Lower lobe of right lung (tissue), 2 donors: ENCODE data around the gene UBL5. TPM values are rescaled to one million over a fixed set of nuclear protein-coding genes. Genes with fewer than 3 reads are reported as not detected.
"Not testable (repeated sequence)": the region's sequence is repeated elsewhere in the genome, so short reads cannot be mapped to it uniquely, and the experiment has no call there.

ENCODE experiments used
- ATAC-seq, 2 donors: fragments of 200-7000 bp; cut with Tn5 transposase; one replicate each; pipeline ENCODE4 v1.9.1; 2020 to 2022; ENCODE audit warnings: mild to moderate bottlenecking in 2 of 2, moderate library complexity in 2 of 2
- DNase-seq: peaks from one replicate; pipeline ENCODE4 v3.0.0-alpha.2; 2020
- H3K27ac ChIP-seq: fragments of 200-600 bp; one replicate; pipeline ENCODE4 v1.8.0; 2022
- H3K27me3 ChIP-seq: fragments of 200-600 bp; one replicate; pipeline ENCODE4 v1.8.0; 2022; ENCODE audit warnings: low read depth
- H3K36me3 ChIP-seq: fragments of 200-600 bp; one replicate; pipeline ENCODE4 v1.8.0; 2022; ENCODE audit warnings: mild to moderate bottlenecking
- H3K4me1 ChIP-seq: fragments of 200-600 bp; one replicate; pipeline ENCODE4 v1.8.0; 2022
- H3K4me3 ChIP-seq: fragments of 200-600 bp; one replicate; pipeline ENCODE4 v1.8.0; 2022; ENCODE audit warnings: mild to moderate bottlenecking
- H3K9me3 ChIP-seq: fragments of 200-600 bp; one replicate; pipeline ENCODE4 v1.8.0; 2022
- intact Hi-C: fragments of 100-400 bp; cut with DNase I; formaldehyde crosslinking; loops from one replicate; pipeline ENCODE4 v1.11.0; 2022
- total RNA-seq: library from RNA; stranded (reverse); fragmentation: NEBNext Ultra II Directional; extraction: Animal tissue kit (Norgen Biotek cat#: 25700); gene quantifications from one replicate; pipeline ENCODE4 v1.2.1, GENCODE V29; 2021
- TF ChIP-seq, protein P1 (sequence below): fragments of 200-600 bp; IDR thresholded peaks from one replicate; pipeline ENCODE4 v1.8.0; 2022; ENCODE audit warnings: antibody characterized with exemption, mild to moderate bottlenecking
- donor health status: DM: no; HTN: yes; CAD: no; lungs with severe emphysema.

UBL5 gene
- total RNA-seq, 1 donor from 2014 or later = 241 TPM

GRCh38 chr19:9835507-9835949, 7.8 kb downstream of the UBL5 start:
- ATAC-seq = peak; percentile 2 to 39

GRCh38 chr19:9836021-9836420, 8.3 kb downstream of the UBL5 start:
- peak overlapping the region; percentile 98 for H3K4me3 ChIP-seq
- intact Hi-C loops = no loop called here
- no peaks in the 10 kb centered on the region for H3K27me3 ChIP-seq
- H3K4me1 ChIP-seq = peaks cover 16% of the 10 kb centered on the region
- no peaks in the 10 kb centered on the region for H3K9me3 ChIP-seq
- DNase-seq (no peak), ATAC-seq (no peak)
- TF ChIP-seq, protein P1, sequence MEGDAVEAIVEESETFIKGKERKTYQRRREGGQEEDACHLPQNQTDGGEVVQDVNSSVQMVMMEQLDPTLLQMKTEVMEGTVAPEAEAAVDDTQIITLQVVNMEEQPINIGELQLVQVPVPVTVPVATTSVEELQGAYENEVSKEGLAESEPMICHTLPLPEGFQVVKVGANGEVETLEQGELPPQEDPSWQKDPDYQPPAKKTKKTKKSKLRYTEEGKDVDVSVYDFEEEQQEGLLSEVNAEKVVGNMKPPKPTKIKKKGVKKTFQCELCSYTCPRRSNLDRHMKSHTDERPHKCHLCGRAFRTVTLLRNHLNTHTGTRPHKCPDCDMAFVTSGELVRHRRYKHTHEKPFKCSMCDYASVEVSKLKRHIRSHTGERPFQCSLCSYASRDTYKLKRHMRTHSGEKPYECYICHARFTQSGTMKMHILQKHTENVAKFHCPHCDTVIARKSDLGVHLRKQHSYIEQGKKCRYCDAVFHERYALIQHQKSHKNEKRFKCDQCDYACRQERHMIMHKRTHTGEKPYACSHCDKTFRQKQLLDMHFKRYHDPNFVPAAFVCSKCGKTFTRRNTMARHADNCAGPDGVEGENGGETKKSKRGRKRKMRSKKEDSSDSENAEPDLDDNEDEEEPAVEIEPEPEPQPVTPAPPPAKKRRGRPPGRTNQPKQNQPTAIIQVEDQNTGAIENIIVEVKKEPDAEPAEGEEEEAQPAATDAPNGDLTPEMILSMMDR = no peak
- H3K36me3 ChIP-seq = peaks cover 33% of the 10 kb centered on the region
- H3K27ac ChIP-seq = peak overlapping the region; percentile 83

More at GRCh38 chr19:9835507-9835949, 7.8 kb downstream of the UBL5 start:
- intact Hi-C loops = no loop called here
- Histone ChIP-seq H3K4me1 (peaks cover 16% of the 10 kb centered on the region), H3K9me3 (no peaks in the 10 kb centered on the region), H3K27ac (peak overlapping the region; percentile 83), H3K27me3 (no peaks in the 10 kb centered on the region), H3K4me3 (peak overlapping the region; percentile 98), H3K36me3 (peaks cover 32% of the 10 kb centered on the region)
- TF ChIP-seq, protein P1 = no peak
- no peak for DNase-seq

- H3K27me3 ChIP-seq = no peaks in the 10 kb centered on the region
- TF ChIP-seq, protein P1 = no peak
- ATAC-seq (no peak), DNase-seq (no peak)
- peaks cover 16% of the 10 kb centered on the region for H3K4me1 ChIP-seq
- no peaks in the 10 kb centered on the region for H3K9me3 ChIP-seq
- no peak overlapping the region for H3K27ac ChIP-seq
- H3K36me3 ChIP-seq = peaks cover 54% of the 10 kb centered on the region
- intact Hi-C loops = no loop called here
- no peak overlapping the region for H3K4me3 ChIP-seq
Measured at GRCh38 chr19:9838324-9838723, 10.6 kb downstream of the UBL5 start.

DNA sequence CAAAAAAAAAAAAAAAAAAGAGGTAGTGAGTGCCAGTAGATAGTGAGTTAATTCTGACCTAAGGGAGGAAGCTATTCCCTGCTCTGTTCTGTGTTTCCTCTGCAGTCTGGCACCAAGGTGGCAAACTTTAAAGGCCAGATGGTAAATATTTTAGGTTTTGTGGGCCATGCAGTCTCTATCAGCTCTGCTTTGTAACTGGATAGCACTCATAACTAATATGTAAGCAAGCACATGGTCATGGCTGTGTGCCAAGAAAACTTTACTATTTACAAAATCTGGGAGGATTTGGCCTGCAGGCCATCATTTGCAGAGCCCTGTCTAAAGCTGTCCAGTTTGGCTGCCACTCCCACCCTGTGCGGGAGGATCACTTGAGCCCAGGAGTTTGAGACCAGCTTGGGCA, 11.7 kb downstream of the UBL5 start:
- TF ChIP-seq, protein P1 = no peak
- Histone ChIP-seq H3K4me3 (no peak overlapping the region), H3K27ac (no peak overlapping the region), H3K9me3 (no peaks in the 10 kb centered on the region), H3K27me3 (no peaks in the 10 kb centered on the region), H3K36me3 (peaks cover 62% of the 10 kb centered on the region), H3K4me1 (peaks cover 16% of the 10 kb centered on the region)
- DNase-seq = no peak
- intact Hi-C loops = no loop called here
- no peak for ATAC-seq

DNA sequence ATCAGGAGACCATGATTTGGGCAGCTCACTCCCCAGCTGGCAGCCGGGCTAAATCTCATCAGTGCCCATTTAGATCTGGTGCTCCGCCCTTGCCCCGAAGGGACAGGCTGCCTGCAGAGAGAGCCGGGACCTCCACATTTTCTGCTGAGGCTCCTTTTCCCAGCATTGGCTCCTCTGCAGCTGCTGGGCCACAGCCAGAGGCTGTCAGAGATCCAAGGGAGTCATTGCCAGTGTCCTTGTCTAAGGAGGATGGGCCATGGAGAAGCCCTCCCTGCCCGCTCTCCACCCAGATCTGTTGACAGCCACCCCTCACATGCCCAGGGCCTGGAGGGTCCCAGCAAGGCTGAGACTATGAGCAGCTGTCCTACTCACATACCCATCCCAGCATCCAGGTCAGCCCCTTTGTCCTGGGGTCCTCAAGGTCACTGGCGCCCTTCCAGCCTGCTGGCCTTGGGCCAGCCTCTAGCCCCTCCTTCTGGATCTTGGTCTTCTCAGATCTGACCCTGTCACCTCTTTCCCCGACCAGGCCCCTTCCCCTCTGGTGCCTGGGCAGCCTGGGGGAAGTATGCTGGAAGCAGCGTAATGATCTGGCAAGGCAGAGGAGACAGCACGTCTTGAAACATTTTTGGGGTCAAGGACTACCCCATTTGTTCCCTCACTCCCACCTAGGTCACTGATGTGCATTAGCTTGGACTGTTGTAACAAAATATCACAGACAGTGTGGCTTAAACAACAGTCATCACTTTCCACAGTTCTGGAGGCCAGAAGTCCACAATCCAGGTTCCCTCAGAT, 15.3 kb downstream of the UBL5 start:
- no peak for DNase-seq
- H3K9me3 ChIP-seq = no peaks in the 10 kb centered on the region
- intact Hi-C loops = no loop called here
- H3K36me3 ChIP-seq = peaks cover 98% of the 10 kb centered on the region
- TF ChIP-seq, protein P1 = no peak
- no peak for ATAC-seq
- no peaks in the 10 kb centered on the region for H3K4me1 ChIP-seq
- no peak overlapping the region for H3K4me3 ChIP-seq
- no peaks in the 10 kb centered on the region for H3K27me3 ChIP-seq
- no peak overlapping the region for H3K27ac ChIP-seq

DNA sequence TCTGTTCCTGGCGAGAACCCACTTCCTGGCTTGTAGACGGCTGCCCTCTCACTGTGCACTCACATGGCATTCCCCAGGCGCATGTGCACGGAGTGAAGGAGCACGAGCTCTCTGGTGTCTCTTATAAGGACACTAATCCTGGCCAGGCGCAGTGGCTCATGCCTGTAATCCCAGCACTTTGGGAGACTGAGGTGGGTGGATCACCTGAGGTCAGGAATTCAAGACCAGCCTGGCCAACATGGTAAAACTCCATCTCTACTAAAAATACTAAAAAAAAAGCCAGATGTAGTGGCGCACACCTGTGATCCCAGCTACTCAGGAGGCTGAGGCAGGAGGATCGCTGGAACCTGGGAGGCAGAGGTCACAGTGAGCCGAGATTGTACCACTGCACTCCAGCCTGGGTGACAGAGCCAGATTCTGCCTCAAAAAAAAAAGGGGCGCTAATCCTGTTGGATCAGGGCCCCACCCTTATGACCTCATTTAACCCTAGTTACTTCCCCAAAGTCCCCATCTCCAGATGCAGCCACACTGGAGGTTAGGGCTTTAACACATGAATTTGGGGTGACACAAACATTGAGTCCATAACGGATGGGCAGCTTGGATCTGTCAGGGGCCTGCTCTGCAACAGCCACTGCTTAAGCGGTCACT, 16.0 kb downstream of the UBL5 start:
- H3K4me1 ChIP-seq, intact Hi-C loops, H3K9me3 ChIP-seq, ATAC-seq, H3K27ac ChIP-seq, DNase-seq, H3K4me3 ChIP-seq, H3K27me3 ChIP-seq: not testable (repeated sequence)
- H3K36me3 ChIP-seq = peaks cover 98% of the 10 kb centered on the region
